HG03025 (cell line): ENCODE measurements around the gene GPHA2.
"Not testable (repeated sequence)": the region's sequence is repeated elsewhere in the genome, so short reads cannot be mapped to it uniquely, and the experiment has no call there.

Source experiments
- ATAC-seq: cut with Tn5 transposase; IDR thresholded peaks from one replicate; pipeline ENCODE4 v1.9.1; 2021; ENCODE audit warnings: mild to moderate bottlenecking, moderate library complexity; ENCODE audit not compliant: unreplicated experiment, low FRiP score

The GPHA2 gene, protein sequence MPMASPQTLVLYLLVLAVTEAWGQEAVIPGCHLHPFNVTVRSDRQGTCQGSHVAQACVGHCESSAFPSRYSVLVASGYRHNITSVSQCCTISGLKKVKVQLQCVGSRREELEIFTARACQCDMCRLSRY

GRCh38 chr11:64935359-64936081 lies at the start of gene GPHA2:
TSS of gene GPHA2 (minus strand) at chr11:64935893. CDS start at chr11:64935460, 433 bp downstream.
- no peak for ATAC-seq

GRCh38 chr11:64983339-64983738 lies 47.6 kb upstream of the GPHA2 start:
- ATAC-seq = not testable (repeated sequence)

- no peak for ATAC-seq
Measured at GRCh38 chr11:64976651-64977050, 41.0 kb upstream of the GPHA2 start.

DNA sequence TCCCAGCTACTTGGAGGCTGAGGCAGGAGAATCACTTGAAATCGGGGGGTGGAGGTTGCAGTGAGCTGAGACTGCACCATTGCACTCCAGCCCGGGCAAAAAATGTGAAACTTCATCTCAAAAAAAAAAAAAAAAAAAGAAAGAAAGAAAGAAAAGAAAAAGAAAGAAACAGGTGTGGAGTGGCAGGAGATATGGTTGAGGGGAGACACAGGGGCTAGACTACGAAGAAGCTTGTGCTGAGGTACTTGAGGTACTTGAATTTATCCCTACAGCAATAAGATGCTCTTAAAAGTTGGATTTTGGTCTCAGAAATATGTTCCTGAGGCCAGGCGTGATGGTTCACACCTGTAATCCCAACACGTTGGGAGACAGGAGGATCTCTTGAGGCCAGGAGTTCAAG lies 38.4 kb upstream of the GPHA2 start:
- no peak for ATAC-seq

DNA sequence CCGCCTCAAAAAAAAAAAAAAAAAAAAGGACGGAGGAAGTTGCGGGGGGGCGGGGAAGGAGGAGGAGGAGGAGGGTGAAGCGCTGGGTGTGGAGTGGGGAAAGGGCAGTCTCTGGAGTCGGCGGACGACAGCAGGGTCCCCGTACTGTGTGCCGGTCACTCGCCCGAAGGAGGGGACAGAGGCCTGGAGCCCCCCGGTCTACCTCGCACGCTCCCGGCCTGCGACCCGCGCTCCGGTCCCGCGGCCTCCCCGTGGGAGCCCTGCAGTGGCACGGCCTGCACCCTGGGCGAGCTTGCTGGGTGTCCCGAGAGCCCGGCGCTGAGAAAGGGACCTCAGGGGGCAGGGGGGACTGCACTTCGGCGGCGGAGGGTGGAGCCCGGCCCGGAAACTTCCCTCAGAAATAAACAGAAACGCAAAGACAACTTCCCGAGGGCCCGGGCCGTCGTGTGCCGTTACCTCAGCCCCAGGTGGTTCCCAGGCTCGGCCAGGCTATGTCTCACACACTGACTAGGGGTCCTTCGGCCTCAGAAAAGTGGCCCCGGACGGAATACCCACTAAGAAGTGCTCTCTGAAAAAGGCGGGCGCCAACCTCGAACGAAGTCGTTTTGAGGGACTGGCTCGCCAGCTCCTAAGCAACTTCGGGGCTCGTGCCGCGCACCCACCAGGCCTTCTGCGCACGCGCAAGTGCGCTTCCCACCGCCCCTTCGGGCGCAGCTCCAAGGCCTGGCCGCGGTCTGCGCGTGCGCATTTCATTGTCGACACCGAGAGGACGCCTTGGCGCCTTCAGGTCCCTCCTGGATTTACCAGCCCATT lies 35.9 kb upstream of the GPHA2 start, which contains the start of gene MAJIN:
MAJIN (minus strand) TSS at position 688 of the 813 bp plus-strand sequence. CDS start 12,703 bp downstream, outside the sequence.
- ATAC-seq = no peak

DNA sequence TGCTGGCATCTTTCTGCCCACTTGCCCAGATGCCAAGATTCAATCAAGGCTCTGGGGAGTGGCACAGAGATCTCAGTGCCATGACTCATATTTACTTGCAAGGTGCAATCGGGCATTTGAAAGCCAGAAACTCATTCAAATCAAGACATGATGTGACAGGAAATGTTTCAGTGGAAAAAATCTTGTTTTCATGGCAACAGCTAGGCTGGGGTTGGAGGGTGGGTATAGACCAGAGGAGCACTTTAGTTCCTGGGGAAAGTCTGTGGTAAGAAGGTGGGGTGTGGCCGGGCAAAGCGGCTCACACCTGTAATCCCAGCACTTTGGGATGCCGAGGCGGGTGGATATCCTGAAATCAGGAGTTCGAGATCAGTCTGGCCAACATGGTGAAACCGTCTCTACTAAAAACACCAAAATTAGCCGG lies 35.0 kb upstream of the GPHA2 start:
- ATAC-seq = no peak

- no peak for ATAC-seq
Measured at GRCh38 chr11:64969209-64969608, 33.5 kb upstream of the GPHA2 start.

DNA sequence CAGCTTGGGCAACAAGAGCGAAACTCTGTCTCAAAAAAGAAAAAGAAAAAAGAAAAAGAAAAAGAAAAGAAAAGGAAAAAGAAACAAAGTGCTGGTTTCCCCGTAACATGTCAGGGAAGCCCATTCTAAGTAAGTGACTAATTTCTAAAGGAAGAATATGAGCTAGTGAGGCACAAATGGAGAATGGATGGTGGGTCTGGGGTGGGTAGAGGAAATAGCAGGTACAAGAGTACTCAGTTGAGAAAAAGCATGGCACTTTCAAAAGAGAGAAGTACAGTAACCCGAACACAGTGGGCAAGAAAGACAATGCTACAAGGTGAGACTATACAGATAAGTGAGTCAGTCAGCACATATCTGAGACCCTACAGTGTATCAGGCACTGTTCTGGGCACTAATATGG lies 31.7 kb upstream of the GPHA2 start:
- ATAC-seq = no peak

GRCh38 chr11:64963072-64963631 lies 27.5 kb upstream of the GPHA2 start:
- ATAC-seq = no peak

- ATAC-seq = no peak
Measured at GRCh38 chr11:64960719-64961118, 25.0 kb upstream of the GPHA2 start.

DNA sequence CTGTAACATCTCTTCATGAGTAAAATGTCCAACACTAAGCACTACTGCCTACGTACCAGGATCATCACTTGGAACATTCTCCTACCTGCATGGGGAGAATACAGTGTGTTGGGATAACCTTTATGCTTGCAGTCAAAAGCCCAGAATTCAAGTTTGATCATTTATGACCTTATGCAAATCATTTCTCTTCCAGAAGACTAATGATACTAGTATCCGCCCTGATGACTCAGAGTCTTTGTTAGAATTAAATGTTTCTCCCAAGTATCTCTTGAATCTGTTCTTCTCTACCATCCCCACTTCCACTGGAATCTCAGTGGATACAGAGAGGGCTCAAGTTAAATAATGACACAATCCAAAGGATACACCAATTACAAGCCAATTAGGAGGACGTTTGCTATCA lies 23.8 kb upstream of the GPHA2 start:
- no peak for ATAC-seq

DNA sequence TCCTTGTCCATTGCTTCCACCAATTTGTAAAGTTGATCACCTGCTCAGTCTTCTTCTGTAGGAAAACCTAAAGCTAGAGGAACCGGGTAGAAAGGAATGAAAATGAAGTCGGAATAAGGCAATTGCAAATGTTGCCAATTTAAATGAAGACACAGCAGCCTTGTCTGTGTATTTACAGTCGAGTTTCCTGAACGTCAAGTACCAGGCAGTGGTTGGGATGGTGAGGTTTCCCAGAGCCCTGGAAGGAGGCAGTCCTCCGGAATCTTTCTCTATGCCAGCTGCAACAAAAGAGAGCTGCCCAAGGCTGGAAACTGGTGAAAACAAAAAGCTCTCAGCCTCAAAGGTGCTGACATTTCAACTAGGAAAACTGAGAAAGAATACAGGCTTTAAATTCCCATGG lies 18.5 kb upstream of the GPHA2 start:
- no peak for ATAC-seq

DNA sequence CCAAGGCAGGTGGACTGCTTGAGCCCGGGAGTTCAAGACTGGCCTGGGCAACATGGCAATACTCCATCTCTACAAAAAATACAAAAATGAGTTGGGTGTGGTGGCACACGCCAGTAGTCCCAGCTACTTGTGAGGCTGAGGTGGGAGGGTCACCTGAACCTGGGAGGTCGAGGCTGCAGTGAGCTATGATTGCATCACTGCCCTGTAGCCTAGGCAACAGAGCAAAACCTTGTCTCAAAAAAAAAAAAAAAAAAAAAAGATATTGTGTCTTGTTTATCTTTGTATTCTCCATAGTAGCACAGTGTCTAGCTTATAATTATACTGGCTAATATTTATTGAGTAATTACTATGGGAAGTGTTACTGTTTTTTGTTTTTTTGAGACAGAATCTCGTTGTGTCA lies 15.8 kb upstream of the GPHA2 start:
- no peak for ATAC-seq

- no peak for ATAC-seq
Measured at GRCh38 chr11:64947208-64947814, 11.6 kb upstream of the GPHA2 start.

DNA sequence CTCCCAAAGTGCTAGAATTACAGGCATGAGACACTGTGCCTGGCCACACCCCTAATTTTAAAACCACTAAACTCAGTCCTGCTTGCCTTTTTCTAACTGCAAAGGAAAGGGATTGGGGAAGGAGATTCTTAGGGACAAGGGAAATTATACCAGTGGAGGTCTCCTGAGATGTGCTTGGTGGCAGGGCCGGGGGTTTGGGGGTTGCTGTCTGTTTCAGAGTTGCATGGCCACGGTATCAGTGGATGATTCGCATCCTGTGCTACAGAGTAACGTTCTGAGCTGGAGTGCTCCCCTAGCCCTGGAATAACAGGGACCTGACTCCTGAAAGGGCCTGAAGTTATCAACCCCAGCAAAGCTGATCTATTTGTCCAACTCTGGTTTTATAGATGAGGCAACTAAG lies 846 bp upstream of the GPHA2 start:
- no peak for ATAC-seq

GRCh38 chr11:64934682-64935358 lies 873 bp downstream of the GPHA2 start:
- no peak for ATAC-seq

DNA sequence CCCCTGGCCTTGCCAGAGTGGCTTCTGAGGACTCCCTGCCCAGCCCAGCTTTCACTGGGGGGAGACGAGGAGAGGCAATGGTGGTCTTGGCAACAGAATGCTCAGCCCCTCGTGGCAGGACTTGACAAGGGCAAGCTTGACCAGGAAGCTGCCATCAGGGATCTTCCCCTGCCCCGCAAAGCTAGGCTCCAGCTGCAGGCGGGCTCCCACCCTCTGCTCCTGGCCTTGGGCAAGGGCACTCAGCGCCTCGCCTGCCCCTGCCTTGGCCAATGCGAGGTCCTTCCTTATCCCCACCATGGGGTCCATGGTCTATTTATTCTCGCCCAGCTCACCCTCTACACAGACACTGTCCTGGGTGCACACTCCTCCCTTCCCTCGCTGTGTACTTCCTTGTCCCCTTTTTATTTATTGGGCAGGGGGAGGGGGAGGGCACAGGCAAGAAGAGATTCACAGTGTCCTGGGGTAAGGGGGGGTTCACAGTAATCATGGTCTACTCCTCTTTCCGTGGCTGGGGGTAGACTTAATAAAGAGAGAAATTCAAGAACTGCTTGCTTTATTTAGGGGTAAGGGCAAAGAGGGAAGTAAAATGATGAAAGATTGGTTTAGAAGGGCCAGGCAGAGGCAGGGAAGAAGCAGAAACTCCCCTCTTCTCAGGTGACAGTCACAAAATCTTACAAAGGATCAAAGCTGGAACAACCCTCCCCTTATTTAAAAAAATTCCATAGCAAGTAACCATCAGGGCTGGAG lies 1.6 kb downstream of the GPHA2 start:
- ATAC-seq = no peak

DNA sequence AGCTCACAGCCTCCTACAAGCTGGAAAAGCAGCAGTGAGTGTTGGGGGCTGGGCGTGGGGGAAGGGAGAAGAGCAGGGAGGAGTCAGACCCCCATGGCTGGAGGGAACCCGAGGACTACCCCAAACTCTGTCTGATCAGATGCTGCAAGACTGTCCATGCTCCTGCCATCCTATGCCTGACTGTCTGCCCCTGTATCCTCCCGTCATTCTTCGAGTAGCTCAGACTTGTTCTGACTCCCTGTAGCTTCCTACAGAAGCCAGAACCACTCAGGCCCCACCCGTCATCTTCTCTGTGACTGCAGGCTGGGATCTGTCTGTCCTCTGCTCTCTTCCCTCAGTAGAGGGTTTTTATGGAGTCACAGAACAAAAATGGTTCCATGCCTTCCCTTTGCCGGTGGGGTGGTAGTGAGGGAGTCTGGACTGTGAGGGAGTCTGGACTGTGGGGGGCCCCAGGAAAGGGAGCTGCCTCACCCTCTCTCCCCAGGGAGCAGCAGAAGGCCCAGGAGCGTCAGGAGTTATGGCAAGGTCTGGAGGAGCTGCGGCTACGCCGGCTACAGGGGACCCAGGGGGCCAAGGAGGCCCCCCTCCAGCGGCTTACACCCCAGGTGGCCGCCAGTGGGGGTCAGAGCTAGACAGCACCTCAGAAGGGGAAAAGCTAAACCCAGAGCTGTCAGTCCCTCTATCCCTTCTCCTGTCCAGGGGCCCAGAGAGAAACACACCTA lies 2.3 kb downstream of the GPHA2 start:
- no peak for ATAC-seq

GRCh38 chr11:64932324-64932723 lies 3.4 kb downstream of the GPHA2 start:
- no peak for ATAC-seq
